HG03064 (cell line): ENCODE results near the gene ZNF184.
"Not testable (repeated sequence)": the region's sequence is repeated elsewhere in the genome, so short reads cannot be mapped to it uniquely, and the experiment has no call there.

Experiments
- ATAC-seq: cut with Tn5 transposase; IDR thresholded peaks from one replicate; pipeline ENCODE4 v1.9.1; 2021; ENCODE audit warnings: low read depth; ENCODE audit not compliant: unreplicated experiment

The ZNF184 gene

DNA sequence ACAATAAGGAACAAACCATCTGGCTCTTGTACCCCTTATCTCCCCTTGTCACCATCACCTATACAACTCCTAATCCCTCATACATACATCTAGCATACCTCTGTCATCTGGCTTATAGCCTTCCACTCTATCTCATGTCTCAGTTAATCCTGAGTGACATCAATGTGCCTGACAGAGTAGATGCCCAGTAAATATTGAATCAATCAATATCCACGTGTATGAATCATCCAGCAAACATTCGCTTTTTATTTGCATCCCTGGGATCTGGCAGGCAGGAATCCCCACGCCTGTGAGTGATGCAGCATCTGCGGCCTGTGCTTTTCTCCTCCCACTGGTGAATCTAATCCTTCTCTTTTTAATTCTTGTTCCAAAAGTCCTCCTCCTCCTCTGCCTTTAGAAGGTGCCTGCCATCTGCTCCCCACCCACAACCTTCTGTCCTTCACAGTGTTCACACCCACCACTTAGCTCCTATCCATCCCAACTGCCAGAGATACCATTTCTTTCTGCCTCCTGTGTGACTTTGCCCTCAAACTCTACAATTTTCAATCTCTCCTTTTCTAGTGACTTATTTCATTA lies 46.8 kb downstream of the ZNF184 start:
- ATAC-seq: no peak

- not testable (repeated sequence) for ATAC-seq
These were observed 48.1 kb downstream of the ZNF184 start for GRCh38 chr6:27424851-27425250.

GRCh38 chr6:27422651-27423332 lies 50.1 kb downstream of the ZNF184 start:
- ATAC-seq: no peak

- no peak for ATAC-seq
These were observed 53.5 kb downstream of the ZNF184 start for GRCh38 chr6:27419363-27419762.

GRCh38 chr6:27415898-27416297 lies 57.0 kb downstream of the ZNF184 start:
- ATAC-seq: no peak

- ATAC-seq: no peak
These were observed 57.9 kb downstream of the ZNF184 start for GRCh38 chr6:27414996-27415395.

DNA sequence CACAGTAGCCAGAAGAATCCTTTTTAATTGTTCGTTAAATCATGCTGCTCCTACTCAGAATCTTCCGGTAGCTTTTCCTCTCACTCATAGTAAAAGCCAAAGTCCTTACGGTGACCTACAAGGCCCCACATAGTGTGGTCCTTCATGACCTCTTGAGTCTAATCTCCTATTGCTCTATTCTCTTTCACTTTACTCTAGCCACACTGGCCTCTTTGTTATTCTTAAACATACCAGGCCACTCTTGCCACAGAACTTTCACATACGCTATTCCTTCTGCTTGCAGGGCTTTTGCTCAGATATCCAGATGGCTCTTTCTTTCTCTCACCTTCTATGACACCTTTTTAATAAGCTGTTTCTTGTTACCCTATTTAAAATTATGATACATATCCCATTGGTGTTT lies 58.6 kb downstream of the ZNF184 start:
- ATAC-seq: no peak

DNA sequence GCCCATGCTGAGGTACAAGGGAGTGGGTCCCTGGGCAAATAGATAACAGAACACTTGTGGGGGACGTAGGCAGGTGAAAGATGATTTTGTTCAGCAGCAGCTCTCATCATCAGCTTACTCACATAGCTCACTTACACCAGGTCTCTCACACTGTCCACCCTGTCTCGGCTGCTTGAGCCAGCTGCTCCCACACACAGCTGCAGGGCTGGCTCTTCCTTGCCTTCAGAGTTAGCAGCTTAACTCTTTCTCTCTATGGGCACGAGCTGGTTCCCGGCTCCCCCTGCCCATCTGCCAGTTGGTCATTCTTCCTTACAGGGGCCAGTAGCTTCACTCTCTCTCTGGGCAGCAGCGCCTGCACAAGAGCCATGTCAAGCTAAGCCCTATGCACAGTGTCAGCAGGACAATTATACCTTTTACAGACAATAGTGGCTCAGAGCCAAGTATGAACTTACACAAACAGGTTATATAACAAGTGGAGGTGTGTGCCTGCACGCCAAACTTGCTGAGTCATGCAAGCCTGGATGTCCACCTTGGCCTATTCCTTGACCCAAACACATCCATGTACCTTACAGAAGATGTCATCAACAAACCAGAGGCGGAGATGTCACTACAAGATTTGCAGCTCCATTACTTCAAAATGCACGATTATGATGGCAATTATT lies 65.6 kb downstream of the ZNF184 start:
- ATAC-seq: no peak

- ATAC-seq: no peak
These were observed 66.8 kb downstream of the ZNF184 start for GRCh38 chr6:27406085-27406484.

DNA sequence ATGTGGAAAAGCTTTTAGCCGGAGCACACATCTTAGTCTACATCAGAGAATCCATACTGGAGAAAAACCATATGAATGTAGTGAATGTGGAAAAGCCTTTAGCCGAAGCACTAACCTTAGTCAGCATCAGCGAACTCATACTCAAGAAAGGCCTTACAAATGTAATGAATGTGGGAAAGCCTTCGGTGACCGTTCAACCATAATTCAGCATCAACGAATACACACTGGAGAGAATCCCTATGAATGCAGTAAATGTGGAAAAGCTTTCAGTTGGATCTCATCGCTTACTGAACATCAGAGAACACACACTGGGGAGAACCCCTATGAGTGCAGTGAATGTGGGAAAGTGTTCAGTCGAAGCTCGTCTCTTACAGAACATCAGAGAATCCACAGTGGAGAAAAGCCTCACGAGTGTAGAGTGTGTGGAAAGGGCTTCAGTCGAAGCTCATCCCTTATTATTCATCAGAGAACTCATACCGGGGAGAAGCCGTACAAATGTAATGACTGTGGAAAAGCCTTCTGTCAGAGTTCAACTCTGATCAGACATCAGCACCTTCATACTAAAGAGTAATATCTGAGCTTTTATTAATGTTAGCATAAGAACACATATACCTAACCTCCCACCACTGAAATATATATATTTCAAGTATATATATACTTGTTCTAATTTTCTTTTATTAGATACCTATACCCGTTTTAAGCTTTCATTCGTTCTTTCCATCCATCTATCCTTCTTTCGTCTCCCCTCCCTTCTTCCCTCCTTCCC lies 71.8 kb downstream of the ZNF184 start:
- no peak for ATAC-seq
